PC-9 (cell line): ENCODE data around the gene LRMDA. TPM values are rescaled to one million over a fixed set of nuclear protein-coding genes. Genes with fewer than 3 reads are reported as not detected.

Source experiments
- BruUV-seq: library from RNA; stranded (reverse); fragments of 400-500 nt; replicated peaks from 2 replicates; lab custom pipeline; 2021; lab: Mats Ljungman, UMichigan
- CTCF ChIA-PET: fragments of 300-600 bp; sonication (Branson Sonifier 250); formaldehyde crosslinking; loops from one replicate; lab custom pipeline; 2022; ENCODE audit warnings: antibody characterized with exemption; lab: Charles Lee
- POLR2A ChIA-PET: fragments of 300-600 bp; sonication (Branson Sonifier 250); formaldehyde crosslinking; loops from one replicate; lab custom pipeline; 2022; ENCODE audit warnings: antibody characterized with exemption; ENCODE audit not compliant: unreplicated experiment; lab: Charles Lee
- DNase-seq, 2 experiments: peaks; one replicate each; pipeline versions ENCODE4 v3.0.0 to v3.0.0-alpha.2; 2015 to 2022; ENCODE audit warnings: mixed read lengths in 1 of 2
- H2AFZ ChIP-seq: fragments of 200-600 bp; sonication (generic); 2 replicates; pipeline ENCODE4 v1.8.1; 2017; ENCODE audit warnings: antibody characterized with exemption
- H3F3A ChIP-seq: fragments of 200-600 bp; sonication (generic); 2 replicates; pipeline ENCODE4 v1.8.1; 2017; ENCODE audit warnings: antibody characterized with exemption, mild to moderate bottlenecking, low read depth; ENCODE audit not compliant: insufficient read depth
- H3K27ac ChIP-seq: fragments of 200-600 bp; sonication (generic); 2 replicates; pipeline ENCODE4 v1.6.1; 2016; ENCODE audit warnings: mixed run types
- H3K27me3 ChIP-seq: fragments of 200-600 bp; sonication (generic); 2 replicates; pipeline ENCODE4 v1.6.1; 2016; ENCODE audit warnings: low read depth, mixed run types; ENCODE audit not compliant: insufficient read depth
- H3K36me3 ChIP-seq: fragments of 200-600 bp; sonication (generic); 2 replicates; pipeline ENCODE4 v1.6.1; 2016; ENCODE audit warnings: low read depth, mixed run types
- H3K4me1 ChIP-seq: fragments of 200-600 bp; sonication (generic); replicated peaks from 2 replicates; pipeline ENCODE4 v1.6.1; 2016; ENCODE audit warnings: mixed run types; ENCODE audit not compliant: insufficient read depth
- H3K4me2 ChIP-seq: fragments of 200-600 bp; sonication (generic); 2 replicates; pipeline ENCODE4 v1.6.1; 2017; ENCODE audit warnings: mixed run types
- H3K4me3 ChIP-seq: fragments of 200-600 bp; sonication (generic); 2 replicates; pipeline ENCODE4 v1.6.1; 2016; ENCODE audit warnings: mixed run types
- H3K79me2 ChIP-seq: fragments of 200-600 bp; sonication (generic); 2 replicates; pipeline ENCODE4 v1.6.1; 2017; ENCODE audit warnings: low read depth, mixed run types
- H3K9me2 ChIP-seq: fragments of 200-600 bp; sonication (generic); 2 replicates; pipeline ENCODE4 v1.8.1; 2017; ENCODE audit warnings: mild to moderate bottlenecking; ENCODE audit not compliant: insufficient read depth
- H3K9me3 ChIP-seq: fragments of 200-600 bp; sonication (generic); 2 replicates; pipeline ENCODE4 v1.8.1; 2016; ENCODE audit warnings: low read depth; ENCODE audit not compliant: insufficient read depth
- H4K20me1 ChIP-seq: fragments of 200-600 bp; sonication (generic); 2 replicates; pipeline ENCODE4 v1.8.1; 2017; ENCODE audit not compliant: insufficient read depth
- CTCF ChIP-seq: fragments of 200-600 bp; sonication (generic); conservative IDR thresholded peaks from 2 replicates; pipeline ENCODE4 v1.6.1; 2017; ENCODE audit warnings: mixed run types, antibody characterized with exemption, mild to moderate bottlenecking, moderate library complexity
- EZH2 ChIP-seq: fragments of 200-600 bp; sonication (generic); IDR thresholded peaks from 2 replicates; pipeline ENCODE4 v1.8.0; 2017; ENCODE audit warnings: antibody characterized with exemption, low read depth
- intact Hi-C: fragments of 100-400 bp; cut with micrococcal nuclease; formaldehyde crosslinking; loops from one replicate; pipeline ENCODE4 v1.10.0; 2022; ENCODE audit not compliant: unreplicated experiment
- total RNA-seq: library from RNA; stranded (reverse); gene quantifications from 2 replicates; pipeline ENCODE4 v1.2.3, GENCODE V29; 2021

The LRMDA gene
- total RNA-seq, 1 experiment from 2014 or later = not detected

- Histone ChIP-seq H3K4me1 (no peaks in the 10 kb centered on the region), H3K9me2 (no peaks in the 10 kb centered on the region), H3K27ac (no peak overlapping the region), H3K9me3 (no peaks in the 10 kb centered on the region; the same call in 1 of the 2 replicates), H3K79me2 (no peaks in the 10 kb centered on the region), H3F3A (no peaks in the 10 kb centered on the region), H4K20me1 (no peaks in the 10 kb centered on the region), H3K27me3 (no peaks in the 10 kb centered on the region), H3K36me3 (no peaks in the 10 kb centered on the region), H3K4me2 (no peak overlapping the region), H3K4me3 (no peak overlapping the region), H2AFZ (no peak overlapping the region)
- no TSS peak for BruUV-seq
- no peak for TF ChIP-seq CTCF
- TF ChIP-seq EZH2 = no peak
- ChIA-PET POLR2A (no interaction called here), CTCF (no interaction called here)
- no peak for DNase-seq
- intact Hi-C loops = no loop called here
Measured at GRCh38 chr10:76560338-76560737, 1128.9 kb downstream of the LRMDA start.

GRCh38 chr10:76563286-76563685, 1131.9 kb downstream of the LRMDA start:
- no peaks in the 10 kb centered on the region for H3K9me3 ChIP-seq
- no peaks in the 10 kb centered on the region for H3K4me1 ChIP-seq
- intact Hi-C loops = no loop called here
- no peaks in the 10 kb centered on the region for H3F3A ChIP-seq
- DNase-seq = no peak
- BruUV-seq = no TSS peak
- no peaks in the 10 kb centered on the region for H3K79me2 ChIP-seq
- no peaks in the 10 kb centered on the region for H4K20me1 ChIP-seq
- no peaks in the 10 kb centered on the region for H3K27me3 ChIP-seq
- no peak for TF ChIP-seq CTCF
- no peak for TF ChIP-seq EZH2
- H3K4me2 ChIP-seq = no peak overlapping the region
- POLR2A ChIA-PET = no interaction called here
- no peak overlapping the region for H3K4me3 ChIP-seq
- CTCF ChIA-PET = no interaction called here
- H3K36me3 ChIP-seq = no peaks in the 10 kb centered on the region
- H2AFZ ChIP-seq = no peak overlapping the region
- H3K27ac ChIP-seq = no peak overlapping the region
- no peaks in the 10 kb centered on the region for H3K9me2 ChIP-seq

DNA sequence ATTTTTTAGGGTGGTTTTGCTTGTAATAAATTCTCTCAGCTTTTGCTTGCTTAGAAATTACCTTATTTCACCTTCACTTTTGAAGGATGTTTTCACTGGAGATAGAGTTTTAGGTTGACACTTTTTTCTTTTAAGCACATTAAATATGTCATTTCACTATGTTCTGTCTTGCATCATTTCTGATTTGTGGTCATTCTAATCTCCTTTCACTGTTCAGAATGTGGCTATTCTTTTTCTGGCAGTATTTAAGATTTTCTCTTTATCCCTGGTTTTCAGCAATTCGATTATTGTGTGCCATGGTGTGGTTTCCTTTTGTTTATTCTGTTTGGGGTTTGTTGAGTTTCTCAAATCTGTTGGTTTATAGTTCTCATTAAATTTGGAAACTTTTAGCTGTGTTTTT, 1140.6 kb downstream of the LRMDA start:
- Histone ChIP-seq H3K79me2 (no peaks in the 10 kb centered on the region), H3K4me2 (no peak overlapping the region), H3K4me3 (no peak overlapping the region), H3K4me1 (no peaks in the 10 kb centered on the region), H2AFZ (no peak overlapping the region), H3F3A (no peaks in the 10 kb centered on the region), H3K36me3 (no peaks in the 10 kb centered on the region), H3K27me3 (no peaks in the 10 kb centered on the region), H3K9me2 (no peaks in the 10 kb centered on the region; the same call in 1 of the 2 replicates), H3K27ac (no peak overlapping the region), H3K9me3 (no peaks in the 10 kb centered on the region), H4K20me1 (no peaks in the 10 kb centered on the region)
- ChIA-PET POLR2A (interaction anchor here (0.7 kb wide), 1 partner anchor 692 kb away, joined by 5 read pairs; no protein-coding TSS in a partner anchor), CTCF (no interaction called here)
- no peak for DNase-seq
- no TSS peak for BruUV-seq
- intact Hi-C loops = no loop called here
- TF ChIP-seq CTCF (no peak), EZH2 (no peak)
